RPMI7951 (cell line): ENCODE measurements around the gene KRTAP1-1. TPM values are rescaled to one million over a fixed set of nuclear protein-coding genes. Genes with fewer than 3 reads are reported as not detected.
A peak's percentile ranks its signal among the peaks of the same experiment; 100 is the strongest.
"Not testable (repeated sequence)": the region's sequence is repeated elsewhere in the genome, so short reads cannot be mapped to it uniquely, and the experiment has no call there.

Experiments used
- DNase-seq: peaks from one replicate; pipeline ENCODE4 v3.0.0-alpha.2; 2012; ENCODE audit warnings: low read depth
- total RNA-seq: library from RNA; depleted of rRNA; stranded (reverse); fragments of >200 nt; shearing (Covaris generic); gene quantifications from 2 replicates; pipeline ENCODE4 v1.2.3, GENCODE V29; 2014

KRTAP1-1 gene
- total RNA-seq, 1 experiment from 2014 or later = not detected

DNA sequence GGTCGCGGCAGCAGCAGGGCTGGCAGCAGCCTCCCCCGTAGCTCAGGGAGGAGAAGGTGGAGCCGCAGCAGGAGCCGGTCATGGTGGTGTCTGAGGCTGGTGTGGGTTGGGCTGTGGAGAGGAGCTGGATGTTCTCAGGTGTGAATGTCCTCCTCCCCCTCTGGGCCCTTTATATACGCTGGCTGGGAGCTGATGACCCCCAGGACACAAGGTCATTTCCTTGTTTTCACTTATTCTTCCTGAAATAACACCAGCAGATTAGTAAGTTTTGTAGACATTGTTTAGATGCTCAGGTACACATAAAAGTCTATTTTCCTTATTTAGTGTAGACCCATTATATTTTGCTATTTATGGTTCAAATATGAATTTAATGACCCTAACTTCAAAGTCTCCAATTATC, 13.9 kb upstream of the KRTAP1-1 start, which contains the start of gene KRTAP2-2:
Gene KRTAP2-2, minus strand, starts transcription at position 101 of the 400 bp plus-strand sequence. Its CDS starts 19 bp downstream, at position 82.
- DNase-seq = not testable (repeated sequence)

- DNase-seq = not testable (repeated sequence)
These were observed 13.3 kb upstream of the KRTAP1-1 start for GRCh38 chr17:41054556-41054955.

- DNase-seq = no peak
These were observed 12.8 kb upstream of the KRTAP1-1 start for GRCh38 chr17:41054025-41054424.

DNA sequence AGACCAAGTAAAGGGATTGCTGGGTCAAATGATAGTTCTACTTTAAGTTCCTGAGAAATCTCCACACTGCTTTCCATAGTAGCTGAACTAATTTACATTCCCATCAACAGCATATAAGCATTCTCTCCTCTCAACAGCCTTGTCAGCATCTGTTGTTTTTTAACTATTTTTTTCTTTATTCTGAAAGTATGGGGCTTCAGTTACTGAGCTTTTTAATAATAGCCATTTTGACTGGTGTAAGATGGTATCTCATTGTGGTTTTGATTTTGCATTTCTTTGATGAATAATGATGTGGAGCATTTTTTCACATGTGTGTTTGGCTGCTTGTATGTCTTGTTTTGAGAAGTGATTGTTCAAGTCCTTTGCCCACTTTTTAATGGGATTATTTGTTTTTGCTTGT, 11.3 kb upstream of the KRTAP1-1 start:
- peak; percentile 66 for DNase-seq

- peak; percentile 90 for DNase-seq
These were observed 7.9 kb upstream of the KRTAP1-1 start for GRCh38 chr17:41049110-41049509.

DNA sequence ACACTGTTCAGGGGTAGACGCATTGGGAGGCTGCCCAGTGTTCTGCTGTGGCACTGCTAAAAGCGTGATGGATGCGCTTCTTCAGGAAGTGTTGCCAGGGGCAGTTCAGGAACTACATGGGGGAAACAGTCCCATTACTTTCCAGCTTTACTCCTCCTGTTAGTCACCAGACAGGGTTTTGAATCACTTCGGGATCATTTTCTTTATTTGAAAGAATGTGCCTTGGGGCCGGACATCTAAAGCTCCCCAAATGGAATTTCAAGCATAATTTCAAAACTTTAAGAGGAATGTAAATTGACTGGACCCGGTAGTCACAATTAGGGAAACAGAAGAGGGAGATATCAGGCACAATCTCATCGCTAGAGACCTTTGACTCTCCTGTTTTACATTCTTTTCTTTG, 7.2 kb upstream of the KRTAP1-1 start:
- DNase-seq = peak; percentile 92

DNA sequence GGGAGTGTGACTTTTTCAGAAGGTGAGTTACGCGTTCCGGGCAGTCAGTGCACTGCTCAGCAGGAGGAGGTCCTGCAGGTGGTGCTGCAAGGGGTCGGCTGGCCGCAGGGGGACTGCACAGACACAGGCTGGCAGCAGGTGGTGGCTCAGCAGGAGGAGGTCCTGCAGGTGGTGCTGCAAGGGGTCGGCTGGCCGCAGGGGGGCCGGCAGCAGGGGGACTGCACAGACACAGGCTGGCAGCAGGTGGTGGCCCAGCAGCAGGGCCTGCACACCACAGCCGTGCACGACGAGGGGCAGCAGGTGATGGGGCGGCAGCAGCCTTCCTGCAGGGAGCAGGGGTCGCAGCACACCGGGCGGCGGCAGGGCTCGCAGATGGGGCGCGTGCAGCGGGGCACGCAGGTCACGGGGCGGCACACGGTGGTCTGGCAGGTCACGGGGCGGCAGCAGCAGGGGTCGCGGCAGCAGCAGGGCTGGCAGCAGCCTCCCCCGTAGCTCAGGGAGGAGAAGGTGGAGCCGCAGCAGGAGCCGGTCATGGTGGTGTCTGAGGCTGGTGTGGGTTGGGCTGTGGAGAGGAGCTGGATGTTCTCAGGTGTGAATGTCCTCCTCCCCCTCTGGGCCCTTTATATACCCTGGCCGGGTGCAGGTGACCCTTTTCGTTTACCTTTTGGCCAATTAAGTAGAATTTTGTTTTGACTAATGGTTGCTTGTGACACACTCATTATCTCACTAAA, 5.7 kb upstream of the KRTAP1-1 start, which contains the start of gene KRTAP2-1:
Gene KRTAP2-1, minus strand, starts transcription at position 582 of the 731 bp plus-strand sequence. Its CDS starts 49 bp downstream, at position 533.
- not testable (repeated sequence) for DNase-seq

GRCh38 chr17:41042953-41043352, 1.7 kb upstream of the KRTAP1-1 start:
- no peak for DNase-seq

DNA sequence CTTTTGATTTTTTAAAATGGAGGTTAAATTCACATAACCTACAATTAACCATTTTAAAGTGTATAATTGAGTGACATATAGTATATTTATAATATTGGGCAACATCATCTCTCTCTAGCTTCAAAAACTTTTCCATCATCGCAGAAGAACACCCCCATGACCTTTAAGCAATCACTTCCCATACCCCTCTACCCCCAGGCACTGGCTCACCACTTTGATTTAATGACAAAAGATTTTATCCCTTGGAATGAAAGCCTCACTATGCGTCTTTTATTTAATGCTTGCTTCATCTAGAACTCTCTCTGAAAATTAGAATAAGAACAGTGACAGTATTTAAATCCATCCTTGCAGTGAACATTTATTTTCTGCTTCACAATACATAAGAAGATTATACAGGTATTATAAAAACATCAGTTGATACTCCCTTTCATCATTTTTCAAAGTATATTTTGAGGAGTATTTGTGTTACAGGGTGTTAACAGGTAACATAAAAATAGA, 3.3 kb downstream of the KRTAP1-1 start:
- DNase-seq = no peak

- DNase-seq = not testable (repeated sequence)
These were observed 6.8 kb downstream of the KRTAP1-1 start, which contains the start of gene KRTAP1-3 for GRCh38 chr17:41034346-41034935. TSS of gene KRTAP1-3 (minus strand) at chr17:41034874. CDS start at chr17:41034821, 53 bp downstream.

DNA sequence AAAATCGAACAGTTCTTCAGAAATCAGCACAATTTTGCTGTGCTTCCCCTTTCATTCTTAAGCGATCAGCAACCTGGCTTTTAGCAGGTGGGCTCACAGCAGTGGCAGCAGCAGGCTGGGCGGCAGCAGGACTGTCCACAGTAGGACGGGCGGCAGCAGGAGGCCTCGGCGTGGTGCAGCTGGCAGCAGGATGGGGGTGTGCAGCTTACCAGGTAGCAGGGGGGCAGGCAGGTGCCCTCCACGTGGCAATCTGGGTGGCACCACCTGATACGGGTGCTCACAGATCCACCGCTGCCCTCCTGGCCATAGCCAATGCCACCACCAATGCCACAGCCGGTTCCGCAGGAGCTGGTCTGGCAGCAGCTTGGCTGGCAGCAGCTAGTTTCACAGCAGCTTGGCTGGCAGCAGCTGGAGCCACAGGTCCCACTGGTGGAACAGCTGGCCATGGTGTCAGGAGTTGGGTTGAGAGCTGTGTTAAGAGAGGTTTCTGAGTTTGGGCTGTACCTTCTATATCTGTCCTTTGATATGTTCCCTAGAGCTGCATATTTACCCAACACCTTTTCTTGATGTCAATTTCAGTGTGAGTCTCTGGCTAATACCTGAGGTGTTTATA, 11.5 kb downstream of the KRTAP1-1 start, which contains the start of gene KRTAP1-4:
Gene KRTAP1-4, minus strand, starts transcription at position 563 of the 613 bp plus-strand sequence. Its CDS starts 117 bp downstream, at position 446.
- no peak for DNase-seq

GRCh38 chr17:41026715-41027471, 14.4 kb downstream of the KRTAP1-1 start, which contains the start of gene KRTAP1-5:
TSS of gene KRTAP1-5 (minus strand) at chr17:41027208. CDS start at chr17:41027155, 53 bp downstream.
- DNase-seq = peak; percentile 79

DNA sequence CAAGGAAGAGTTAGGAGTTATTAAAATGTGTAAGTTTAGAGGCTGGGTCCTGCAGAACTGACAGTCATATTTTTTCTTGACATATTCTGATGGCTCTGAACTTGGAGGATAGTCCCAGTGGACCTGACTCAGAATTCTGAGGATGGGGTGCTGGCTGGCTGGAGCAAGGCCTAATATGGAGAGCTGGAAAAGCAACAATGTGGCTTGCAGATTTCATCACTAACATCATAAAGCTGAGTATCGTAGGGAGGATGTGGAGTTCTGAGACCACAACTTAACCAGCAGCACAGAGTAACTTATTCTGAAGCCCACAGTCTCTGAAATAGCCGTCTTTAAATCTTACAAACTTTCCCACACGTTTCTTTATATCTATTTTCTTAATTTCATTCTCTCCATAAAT, 16.6 kb downstream of the KRTAP1-1 start:
- no peak for DNase-seq

GRCh38 chr17:41020336-41020735, 20.9 kb downstream of the KRTAP1-1 start:
- no peak for DNase-seq

DNA sequence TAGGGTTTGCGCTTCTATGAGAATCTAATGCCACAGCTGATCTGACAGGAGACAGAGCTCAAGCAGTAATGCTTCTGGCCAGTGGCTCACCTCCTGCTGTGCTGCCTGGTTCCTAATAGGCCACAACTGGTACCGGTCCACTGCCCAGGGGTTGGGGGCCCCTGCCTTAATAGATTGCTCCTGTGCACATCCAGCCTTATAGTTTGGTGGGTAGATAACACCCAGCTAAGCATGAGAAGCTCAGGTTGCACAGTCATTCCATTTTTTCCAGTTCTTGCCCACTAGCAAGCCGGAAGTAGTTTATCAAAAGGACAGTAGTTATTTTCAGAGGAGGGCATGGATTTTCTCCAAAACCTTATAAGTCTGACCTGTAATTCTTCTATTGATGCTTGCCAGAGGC, 21.8 kb downstream of the KRTAP1-1 start:
- no peak for DNase-seq

DNA sequence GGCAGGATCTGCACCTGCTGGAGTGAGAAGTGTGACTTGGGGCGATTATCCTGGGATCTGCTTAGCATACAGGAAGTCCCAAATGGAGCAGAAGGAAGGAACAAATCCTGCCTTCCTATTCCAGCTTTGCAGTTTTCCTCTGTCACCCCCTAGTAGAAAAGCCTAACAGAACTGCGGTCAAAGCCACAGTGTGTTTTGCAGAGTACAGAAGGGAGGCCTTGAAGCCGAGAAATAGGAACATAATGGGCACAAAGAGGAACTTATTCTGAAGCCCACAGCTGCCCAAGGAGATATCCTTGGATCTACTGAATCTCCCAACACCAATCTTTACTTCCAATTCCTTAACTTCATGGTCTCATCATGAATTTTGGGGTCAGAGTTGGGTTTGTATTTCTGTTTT, 22.7 kb downstream of the KRTAP1-1 start:
- no peak for DNase-seq

DNA sequence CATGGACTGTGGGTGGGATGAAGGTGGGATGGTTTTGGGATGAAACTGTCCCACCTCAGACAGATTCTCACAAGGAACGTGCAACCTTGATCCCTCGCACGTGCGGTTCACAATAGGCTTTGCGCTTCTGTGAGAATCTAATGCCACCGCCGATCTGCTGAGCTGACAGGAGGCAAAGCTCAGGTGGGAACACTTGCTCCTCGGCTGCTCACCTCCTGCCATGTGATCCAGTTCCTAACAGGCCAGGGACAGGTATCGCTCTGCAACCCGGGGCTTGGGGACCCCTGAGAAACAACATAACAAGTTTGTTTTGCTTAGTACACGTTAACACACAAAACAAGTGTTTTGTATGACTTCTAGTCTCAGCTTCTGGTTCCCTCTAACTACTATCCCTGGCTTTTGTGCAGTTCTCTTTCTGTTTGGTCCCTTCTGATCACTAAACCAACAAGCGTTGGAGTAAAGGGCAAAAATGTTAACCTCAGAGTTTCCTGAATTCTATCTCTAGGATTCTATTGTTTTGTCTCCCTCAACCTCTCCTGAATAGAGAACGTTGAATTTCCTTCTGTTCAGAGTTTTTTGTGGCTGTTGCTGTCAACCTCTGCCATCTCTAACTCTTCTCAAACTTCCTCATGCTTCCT, 24.6 kb downstream of the KRTAP1-1 start:
- DNase-seq = no peak

GRCh38 chr17:41015454-41015853, 25.8 kb downstream of the KRTAP1-1 start:
- no peak for DNase-seq

DNA sequence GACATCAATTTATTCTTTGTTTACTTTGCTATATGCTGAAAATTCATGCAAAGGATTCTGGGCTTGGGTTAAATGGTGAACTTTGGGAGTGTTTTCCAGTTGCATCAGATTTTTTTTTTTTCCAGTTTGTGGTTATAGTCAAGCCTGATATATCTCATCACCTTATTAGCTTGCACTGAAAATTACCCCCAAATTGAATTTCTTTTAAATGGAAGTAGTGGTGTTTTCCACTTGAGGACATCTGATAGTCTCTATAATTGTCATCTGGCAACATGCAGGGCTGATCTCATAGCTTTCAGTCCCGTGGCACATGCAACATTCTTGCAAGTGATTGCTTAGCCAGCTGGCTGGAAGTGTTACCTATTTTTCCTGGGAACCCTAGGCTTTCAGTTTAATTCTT, 27.6 kb downstream of the KRTAP1-1 start:
- DNase-seq = no peak

- DNase-seq = peak; percentile 4
These were observed 28.1 kb downstream of the KRTAP1-1 start for GRCh38 chr17:41013181-41013580.
